Measurements from ENCODE around the gene USF1. TPM values are rescaled to one million over a fixed set of nuclear protein-coding genes. Genes with fewer than 3 reads are reported as not detected.

Gene USF1
- total and polyA plus RNA-seq, 9 of the 15 experiments (the other 6 are each of a cell fraction or from before 2014, with no cell fraction given): 7.4 to 60.2 (median 54.2) TPM

DNA sequence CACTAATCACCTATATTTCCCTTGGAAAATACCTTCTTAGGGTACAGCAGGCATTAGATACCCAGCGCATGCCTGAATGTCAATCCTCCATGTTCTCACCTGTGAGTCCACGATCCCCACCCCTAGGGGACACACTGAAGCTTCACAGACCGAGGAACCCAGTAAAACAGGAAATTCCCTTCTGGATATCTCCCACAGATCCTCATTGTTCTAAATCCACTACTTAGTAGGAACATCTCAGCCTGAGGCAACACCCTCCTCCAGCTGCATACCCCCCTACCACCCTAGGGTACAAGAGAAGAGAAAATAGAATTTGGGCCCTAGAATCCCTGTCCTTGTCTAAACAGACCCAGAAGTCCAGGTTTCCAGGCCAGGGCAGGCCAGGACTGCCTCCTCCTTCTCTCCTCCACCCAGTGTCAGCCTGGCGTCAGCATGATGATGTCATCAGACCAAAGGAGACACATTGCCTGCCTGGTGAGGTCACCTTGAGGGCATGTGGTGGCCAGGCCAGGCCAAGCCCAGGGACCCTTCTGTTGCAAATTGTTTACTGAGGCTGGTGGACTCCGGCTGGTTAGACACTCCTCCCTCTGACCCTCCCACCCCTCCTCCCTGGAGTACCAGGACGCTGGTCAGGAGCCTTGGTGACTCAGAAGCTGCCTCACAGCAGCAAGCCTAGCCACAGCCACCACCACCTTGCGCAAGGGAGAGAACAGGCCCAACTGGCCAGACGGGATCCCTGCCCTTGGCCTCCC, 37.4 kb upstream of the USF1 start (continued):
- TF ChIP-seq, protein P1, sequence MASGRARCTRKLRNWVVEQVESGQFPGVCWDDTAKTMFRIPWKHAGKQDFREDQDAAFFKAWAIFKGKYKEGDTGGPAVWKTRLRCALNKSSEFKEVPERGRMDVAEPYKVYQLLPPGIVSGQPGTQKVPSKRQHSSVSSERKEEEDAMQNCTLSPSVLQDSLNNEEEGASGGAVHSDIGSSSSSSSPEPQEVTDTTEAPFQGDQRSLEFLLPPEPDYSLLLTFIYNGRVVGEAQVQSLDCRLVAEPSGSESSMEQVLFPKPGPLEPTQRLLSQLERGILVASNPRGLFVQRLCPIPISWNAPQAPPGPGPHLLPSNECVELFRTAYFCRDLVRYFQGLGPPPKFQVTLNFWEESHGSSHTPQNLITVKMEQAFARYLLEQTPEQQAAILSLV (tag; IDR thresholded peaks at IDR 0.05): 0 out of 2 replicates have a peak, but pooled peaks have one; percentile 50
- peak; percentile 19; the same call in 1 of the 2 replicates for TF ChIP-seq REST (IDR thresholded peaks at IDR 0.05; ENCODE audit: borderline replicate concordance)
- no peak for TF ChIP-seq REST (CRISPR knock-in tag; IDR thresholded peaks at IDR 0.05; ENCODE audit: low read depth)
- peak; percentile 32; the same call in 1 of the 2 replicates for TF ChIP-seq TOE1 (IDR thresholded peaks at IDR 0.05; ENCODE audit: borderline replicate concordance)
- TF ChIP-seq TOE1 (CRISPR knock-in tag; IDR thresholded peaks at IDR 0.05; ENCODE audit: borderline replicate concordance, low read depth): no peak
- TF ChIP-seq MXD1 (CRISPR knock-in tag; IDR thresholded peaks at IDR 0.05; ENCODE audit: borderline replicate concordance, poor library complexity, severe bottlenecking): no peak
- TF ChIP-seq MED1 (CRISPR knock-in tag; IDR thresholded peaks at IDR 0.05; ENCODE audit: borderline replicate concordance): no peak
- TF ChIP-seq PHF8 (IDR thresholded peaks at IDR 0.05; ENCODE audit: borderline replicate concordance, low read length): no peak
- TF ChIP-seq SMAD4 (CRISPR knock-in tag; conservative IDR thresholded peaks at IDR 0.05): peak; percentile 67; the same call in 1 of the 2 replicates
- TF ChIP-seq HDAC3 (IDR thresholded peaks at IDR 0.05; ENCODE audit: borderline replicate concordance, partially characterized antibody): no peak
- no peak for TF ChIP-seq HDAC8 (tag; IDR thresholded peaks at IDR 0.05)
- TF ChIP-seq SMAD3 (CRISPR knock-in tag; conservative IDR thresholded peaks at IDR 0.05): no peak
- TF ChIP-seq CXXC5 (CRISPR knock-in tag; IDR thresholded peaks at IDR 0.05): no peak
- TF ChIP-seq CREM (IDR thresholded peaks at IDR 0.05; ENCODE audit: low read depth): peak; percentile 93
- no peak for TF ChIP-seq ARNT (IDR thresholded peaks at IDR 0.05)
- TF ChIP-seq SMARCA5 (IDR thresholded peaks at IDR 0.05): no peak
- TF ChIP-seq BRD4 (IDR thresholded peaks at IDR 0.05): no peak
